ENCODE results near the gene AFF3. TPM values are rescaled to one million over a fixed set of nuclear protein-coding genes. Genes with fewer than 3 reads are reported as not detected.

The AFF3 gene
- total RNA-seq, 1 experiment from 2014 or later, result not detected

DNA sequence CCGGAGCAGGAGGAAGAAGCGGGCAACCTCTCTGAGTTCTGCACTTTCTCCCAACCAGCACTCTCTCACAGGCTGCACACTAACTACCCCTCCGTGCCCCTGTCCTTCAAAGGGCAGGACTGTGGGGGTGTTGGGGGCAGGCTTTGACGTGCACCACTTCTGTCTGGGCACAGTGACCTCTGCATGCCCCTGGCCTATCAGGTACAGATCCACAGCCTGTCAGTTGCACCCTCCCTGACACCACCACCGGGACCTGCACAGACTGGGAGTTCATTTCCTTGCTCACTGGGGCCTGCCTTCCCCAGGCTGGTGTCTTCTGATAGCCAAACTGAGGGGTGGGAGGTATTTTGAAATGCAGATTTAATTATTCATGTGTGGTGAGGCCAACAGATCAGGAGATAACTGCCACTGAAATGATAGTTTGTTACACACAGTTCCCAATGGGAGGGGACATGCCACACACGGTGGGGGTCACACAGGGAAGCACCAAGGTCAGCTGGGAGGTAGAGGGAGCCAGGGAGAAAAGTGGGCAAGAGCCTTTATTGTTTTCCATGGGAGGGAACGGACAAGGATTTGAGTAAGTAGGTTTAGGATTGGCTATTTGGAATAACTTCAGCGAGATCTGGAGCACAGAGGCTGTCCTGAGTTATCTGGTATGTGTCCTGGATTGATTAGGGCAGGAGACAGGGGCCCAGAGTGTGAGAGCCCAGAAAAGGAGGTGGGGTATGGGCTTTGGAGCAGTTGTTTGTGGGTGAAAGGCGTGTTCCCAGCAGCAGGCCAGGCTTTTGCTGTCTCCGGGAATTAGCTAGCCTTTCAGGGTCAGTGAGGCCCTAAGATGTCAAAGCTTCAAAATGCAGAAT is 251.6 kb downstream of the AFF3 start:
- Mint-ChIP-seq H3K27ac (ENCODE audit: unreplicated experiment) (no peak overlapping the region), H3K9me3 (ENCODE audit: low read depth, unreplicated experiment) (no peaks in the 10 kb centered on the region), H3K4me3 (ENCODE audit: low read depth, unreplicated experiment) (no peak overlapping the region), H3K4me1 (ENCODE audit: low read depth, unreplicated experiment) (no peaks in the 10 kb centered on the region), H3K36me3 (ENCODE audit: insufficient read depth, unreplicated experiment) (no peaks in the 10 kb centered on the region), H3K27me3 (ENCODE audit: unreplicated experiment) (peaks cover 16% of the 10 kb centered on the region)
- BruUV-seq (replicated peaks), result no TSS peak
- TF ChIP-seq CTCF (IDR thresholded peaks at IDR 0.05; ENCODE audit: unreplicated experiment), result no peak
- intact Hi-C loops (cut with micrococcal nuclease; ENCODE audit: unreplicated experiment), result no loop called here
- CTCF ChIA-PET, result no interaction called here
- DNase-seq, result no peak

DNA sequence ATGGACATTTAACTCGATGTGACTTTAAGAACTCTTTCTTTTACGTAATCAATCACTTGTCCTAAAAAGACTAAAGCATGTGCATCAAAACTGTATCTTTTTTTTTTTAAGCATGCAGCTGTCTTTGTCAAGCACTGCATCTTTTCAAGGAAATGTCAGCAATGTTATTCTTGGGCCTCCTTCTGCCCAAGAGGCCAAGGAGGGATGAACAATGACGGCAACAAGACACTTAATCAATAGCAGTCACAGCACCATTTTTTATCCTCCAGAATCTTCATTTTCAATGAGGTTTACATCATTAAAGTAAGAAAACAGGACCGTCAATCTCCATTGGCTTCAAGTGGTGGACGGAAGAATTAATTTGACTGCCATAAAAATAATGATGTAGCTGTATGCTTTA is 253.8 kb downstream of the AFF3 start:
- Mint-ChIP-seq H3K27ac (ENCODE audit: unreplicated experiment) (no peak overlapping the region), H3K27me3 (ENCODE audit: unreplicated experiment) (peaks cover 38% of the 10 kb centered on the region), H3K4me1 (ENCODE audit: low read depth, unreplicated experiment) (no peaks in the 10 kb centered on the region), H3K36me3 (ENCODE audit: insufficient read depth, unreplicated experiment) (no peaks in the 10 kb centered on the region), H3K9me3 (ENCODE audit: low read depth, unreplicated experiment) (no peaks in the 10 kb centered on the region), H3K4me3 (ENCODE audit: low read depth, unreplicated experiment) (no peak overlapping the region)
- no peak for TF ChIP-seq CTCF (IDR thresholded peaks at IDR 0.05; ENCODE audit: unreplicated experiment)
- no TSS peak for BruUV-seq (replicated peaks)
- DNase-seq, result no peak
- intact Hi-C loops (cut with micrococcal nuclease; ENCODE audit: unreplicated experiment), result no loop called here
- CTCF ChIA-PET, result no interaction called here

GRCh38 chr2:99886418-99886817 is 256.0 kb downstream of the AFF3 start:
- no TSS peak for BruUV-seq (replicated peaks)
- no peak for DNase-seq
- Mint-ChIP-seq H3K27ac (ENCODE audit: unreplicated experiment) (no peak overlapping the region), H3K9me3 (ENCODE audit: low read depth, unreplicated experiment) (no peaks in the 10 kb centered on the region), H3K4me1 (ENCODE audit: low read depth, unreplicated experiment) (no peaks in the 10 kb centered on the region), H3K4me3 (ENCODE audit: low read depth, unreplicated experiment) (no peak overlapping the region), H3K27me3 (ENCODE audit: unreplicated experiment) (peaks cover 59% of the 10 kb centered on the region), H3K36me3 (ENCODE audit: insufficient read depth, unreplicated experiment) (no peaks in the 10 kb centered on the region)
- TF ChIP-seq CTCF (IDR thresholded peaks at IDR 0.05; ENCODE audit: unreplicated experiment), result no peak
- intact Hi-C loops (cut with micrococcal nuclease; ENCODE audit: unreplicated experiment), result no loop called here
- CTCF ChIA-PET, result no interaction called here

GRCh38 chr2:99883358-99883757 is 259.0 kb downstream of the AFF3 start:
- no peak for TF ChIP-seq CTCF (IDR thresholded peaks at IDR 0.05; ENCODE audit: unreplicated experiment)
- H3K4me1 Mint-ChIP-seq (ENCODE audit: low read depth, unreplicated experiment), result no peaks in the 10 kb centered on the region
- peaks cover 70% of the 10 kb centered on the region for H3K27me3 Mint-ChIP-seq (ENCODE audit: unreplicated experiment)
- no peak for DNase-seq
- intact Hi-C loops (cut with micrococcal nuclease; ENCODE audit: unreplicated experiment), result no loop called here
- no peaks in the 10 kb centered on the region for H3K9me3 Mint-ChIP-seq (ENCODE audit: low read depth, unreplicated experiment)
- no peak overlapping the region for H3K27ac Mint-ChIP-seq (ENCODE audit: unreplicated experiment)
- no peak overlapping the region for H3K4me3 Mint-ChIP-seq (ENCODE audit: low read depth, unreplicated experiment)
- BruUV-seq (replicated peaks), result no TSS peak
- CTCF ChIA-PET, result interaction anchor here (1.2 kb wide), 1 partner anchor 8 kb away, joined by 4 read pairs; no protein-coding TSS in a partner anchor
- H3K36me3 Mint-ChIP-seq (ENCODE audit: insufficient read depth, unreplicated experiment), result no peaks in the 10 kb centered on the region

All from Calu3 (cell line).